ENCODE data around the gene PSIP1. TPM values are rescaled to one million over a fixed set of nuclear protein-coding genes. Genes with fewer than 3 reads are reported as not detected.

Gene PSIP1
- total RNA-seq, 2 donors from 2014 or later = 226 to 257 TPM

DNA sequence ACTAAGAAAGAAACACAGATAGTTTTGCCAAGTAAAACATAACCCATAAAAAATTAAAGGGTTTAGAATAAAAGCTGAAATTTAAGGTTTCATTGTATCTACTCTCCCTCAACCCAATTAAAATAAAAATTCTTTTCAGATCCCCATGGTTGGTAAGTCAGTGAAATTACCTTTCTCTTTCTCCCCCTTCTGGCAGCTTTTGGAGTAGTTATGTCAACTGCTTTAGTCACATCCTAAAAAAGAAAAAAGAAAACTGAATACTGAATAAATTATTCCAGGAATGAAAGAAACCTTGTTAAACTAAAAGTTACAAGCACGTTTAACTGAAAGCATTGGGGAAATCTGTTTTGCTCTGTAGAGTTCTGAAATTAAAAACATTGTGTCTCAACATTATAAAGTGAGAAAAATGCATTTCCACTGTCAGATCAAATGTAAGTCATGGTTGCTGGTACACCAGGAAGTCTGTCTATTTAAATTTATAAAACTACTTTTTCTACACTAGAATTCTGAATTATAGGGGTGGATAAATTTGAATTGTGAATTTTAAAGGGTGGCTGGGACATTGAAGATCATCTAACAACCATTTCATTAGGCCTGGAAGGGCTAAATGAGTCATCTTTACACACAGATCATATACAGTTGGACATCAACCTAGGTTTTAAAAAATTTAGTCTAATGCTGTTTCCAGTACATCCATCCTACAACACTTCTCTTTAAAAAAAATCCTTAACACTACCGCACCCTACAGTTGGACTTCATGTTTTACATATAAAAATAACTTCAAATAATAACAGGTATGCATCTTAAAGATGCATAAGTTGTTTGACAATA lies 24.7 kb downstream of the PSIP1 start:
- TF ChIP-seq, protein P1, sequence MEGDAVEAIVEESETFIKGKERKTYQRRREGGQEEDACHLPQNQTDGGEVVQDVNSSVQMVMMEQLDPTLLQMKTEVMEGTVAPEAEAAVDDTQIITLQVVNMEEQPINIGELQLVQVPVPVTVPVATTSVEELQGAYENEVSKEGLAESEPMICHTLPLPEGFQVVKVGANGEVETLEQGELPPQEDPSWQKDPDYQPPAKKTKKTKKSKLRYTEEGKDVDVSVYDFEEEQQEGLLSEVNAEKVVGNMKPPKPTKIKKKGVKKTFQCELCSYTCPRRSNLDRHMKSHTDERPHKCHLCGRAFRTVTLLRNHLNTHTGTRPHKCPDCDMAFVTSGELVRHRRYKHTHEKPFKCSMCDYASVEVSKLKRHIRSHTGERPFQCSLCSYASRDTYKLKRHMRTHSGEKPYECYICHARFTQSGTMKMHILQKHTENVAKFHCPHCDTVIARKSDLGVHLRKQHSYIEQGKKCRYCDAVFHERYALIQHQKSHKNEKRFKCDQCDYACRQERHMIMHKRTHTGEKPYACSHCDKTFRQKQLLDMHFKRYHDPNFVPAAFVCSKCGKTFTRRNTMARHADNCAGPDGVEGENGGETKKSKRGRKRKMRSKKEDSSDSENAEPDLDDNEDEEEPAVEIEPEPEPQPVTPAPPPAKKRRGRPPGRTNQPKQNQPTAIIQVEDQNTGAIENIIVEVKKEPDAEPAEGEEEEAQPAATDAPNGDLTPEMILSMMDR (conservative IDR thresholded peaks at IDR 0.05) = peak; percentile 74
- no peak overlapping the region for H3K4me3 ChIP-seq (ENCODE audit: low read length)
- no peak overlapping the region for H3K27ac Mint-ChIP-seq
- H3K27me3 ChIP-seq (ENCODE audit: control insufficient read depth, insufficient read depth, low read length, poor library complexity, severe bottlenecking) = no peaks in the 10 kb centered on the region
- peaks cover 8% of the 10 kb centered on the region for H3K9me3 ChIP-seq (ENCODE audit: control insufficient read depth, low read length)
- H3K4me1 ChIP-seq (ENCODE audit: control insufficient read depth, insufficient read depth, low read length) = no peaks in the 10 kb centered on the region
- peaks cover 77% of the 10 kb centered on the region for H3K36me3 Mint-ChIP-seq (ENCODE audit: low read depth)
- H3K27me3 Mint-ChIP-seq (ENCODE audit: insufficient read depth) = no peaks in the 10 kb centered on the region
- H3K4me1 Mint-ChIP-seq = peaks cover 2% of the 10 kb centered on the region
- no peak overlapping the region for H3K27ac ChIP-seq (ENCODE audit: low read depth, low read length)
- WGBS, 2 experiments (ENCODE audit: insufficient coverage in 1 of 2, insufficient read length in 1 of 2) = 80 to 88% methylated on average over 1 of the region's 2 CpGs
- H3K4me3 Mint-ChIP-seq = no peak overlapping the region
- peaks cover 5% of the 10 kb centered on the region for H3K9me3 Mint-ChIP-seq
- H3K36me3 ChIP-seq (ENCODE audit: control insufficient read depth, insufficient read depth, low read length) = peaks cover 86% of the 10 kb centered on the region
- no peak for DNase-seq
- H3K9ac ChIP-seq (ENCODE audit: extremely low read depth, low read length, poor library complexity, severe bottlenecking) = no peak overlapping the region

DNA sequence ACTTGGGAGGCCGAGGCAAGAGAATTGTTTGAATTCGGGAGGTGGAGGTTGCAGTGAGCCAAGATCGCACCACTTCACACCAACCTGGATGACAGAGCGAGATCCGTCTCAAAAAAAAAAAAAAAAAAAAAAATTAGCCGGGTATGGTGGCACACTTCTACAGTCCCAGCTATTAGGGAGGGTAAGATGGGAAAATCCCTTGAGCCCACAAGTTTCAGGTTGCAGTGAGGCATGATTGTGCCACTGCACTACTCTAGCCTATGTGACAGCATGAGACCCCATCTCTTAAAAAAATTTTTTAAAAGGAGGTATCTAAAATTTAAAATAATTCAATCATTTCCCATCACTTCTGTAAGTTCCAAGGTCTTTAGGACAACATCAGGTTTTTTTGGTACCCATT lies 26.0 kb downstream of the PSIP1 start:
- no peaks in the 10 kb centered on the region for H3K27me3 Mint-ChIP-seq (ENCODE audit: insufficient read depth)
- H3K4me3 Mint-ChIP-seq = no peak overlapping the region
- no peaks in the 10 kb centered on the region for H3K9me3 Mint-ChIP-seq
- H3K36me3 ChIP-seq (ENCODE audit: control insufficient read depth, insufficient read depth, low read length) = peaks cover 86% of the 10 kb centered on the region
- no peak overlapping the region for H3K4me3 ChIP-seq (ENCODE audit: low read length)
- H3K27ac Mint-ChIP-seq = no peak overlapping the region
- 91 to 94% methylated on average over 6 of the region's 6 CpGs for WGBS, 2 experiments (ENCODE audit: insufficient coverage in 1 of 2, insufficient read length in 1 of 2)
- no peaks in the 10 kb centered on the region for H3K4me1 ChIP-seq (ENCODE audit: control insufficient read depth, insufficient read depth, low read length)
- no peak overlapping the region for H3K27ac ChIP-seq (ENCODE audit: low read depth, low read length)
- peaks cover 4% of the 10 kb centered on the region for H3K4me1 Mint-ChIP-seq
- TF ChIP-seq, protein P1 (conservative IDR thresholded peaks at IDR 0.05) = no peak
- DNase-seq = no peak
- H3K36me3 Mint-ChIP-seq (ENCODE audit: low read depth) = peaks cover 70% of the 10 kb centered on the region
- H3K27me3 ChIP-seq (ENCODE audit: control insufficient read depth, insufficient read depth, low read length, poor library complexity, severe bottlenecking) = no peaks in the 10 kb centered on the region
- H3K9ac ChIP-seq (ENCODE audit: extremely low read depth, low read length, poor library complexity, severe bottlenecking) = no peak overlapping the region
- H3K9me3 ChIP-seq (ENCODE audit: control insufficient read depth, low read length) = no peaks in the 10 kb centered on the region

DNA sequence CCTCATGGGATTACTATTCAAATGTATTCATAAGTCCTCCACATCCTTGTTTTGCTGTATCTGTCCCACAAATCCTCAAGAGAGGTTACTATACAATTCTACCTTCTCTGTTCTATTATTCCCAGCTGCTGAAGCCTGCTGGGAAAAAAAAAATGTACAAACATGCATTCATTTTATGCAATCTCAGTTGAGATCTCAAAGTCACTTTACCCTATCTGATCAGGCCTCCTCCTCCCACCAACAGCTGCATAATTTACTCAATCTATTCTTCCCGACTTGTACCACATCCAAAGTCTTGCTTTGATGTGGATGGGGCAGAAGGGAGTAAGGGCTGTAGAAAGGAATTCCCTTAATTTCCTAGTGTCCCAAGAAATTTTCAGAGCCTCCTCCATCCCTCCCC lies 28.6 kb downstream of the PSIP1 start:
- H3K27me3 ChIP-seq (ENCODE audit: control insufficient read depth, insufficient read depth, low read length, poor library complexity, severe bottlenecking) = no peaks in the 10 kb centered on the region
- Mint-ChIP-seq H3K36me3 (ENCODE audit: low read depth) (peaks cover 62% of the 10 kb centered on the region), H3K4me1 (peaks cover 4% of the 10 kb centered on the region), H3K4me3 (no peak overlapping the region), H3K27me3 (ENCODE audit: insufficient read depth) (no peaks in the 10 kb centered on the region), H3K9me3 (no peaks in the 10 kb centered on the region), H3K27ac (no peak overlapping the region)
- no peak overlapping the region for H3K9ac ChIP-seq (ENCODE audit: extremely low read depth, low read length, poor library complexity, severe bottlenecking)
- no peak overlapping the region for H3K4me3 ChIP-seq (ENCODE audit: low read length)
- DNase-seq = no peak
- H3K27ac ChIP-seq (ENCODE audit: low read depth, low read length) = peak overlapping the region; percentile 22
- H3K4me1 ChIP-seq (ENCODE audit: control insufficient read depth, insufficient read depth, low read length) = no peaks in the 10 kb centered on the region
- no peaks in the 10 kb centered on the region for H3K9me3 ChIP-seq (ENCODE audit: control insufficient read depth, low read length)
- WGBS, 2 experiments (ENCODE audit: insufficient coverage in 1 of 2, insufficient read length in 1 of 2) = no CpG with 5 or more reads among the region's 1 CpG
- TF ChIP-seq, protein P1 (conservative IDR thresholded peaks at IDR 0.05) = no peak
- peaks cover 87% of the 10 kb centered on the region for H3K36me3 ChIP-seq (ENCODE audit: control insufficient read depth, insufficient read depth, low read length)
